Endothelial cell of umbilical vein (primary cell): ENCODE data around the gene TPMT. TPM values are rescaled to one million over a fixed set of nuclear protein-coding genes. Genes with fewer than 3 reads are reported as not detected.

Experiments used
- BruUV-seq: library from RNA; stranded (reverse); fragments of 400-500 nt; replicated peaks from 2 replicates; lab custom pipeline; 2021; lab: Mats Ljungman, UMichigan
- CTCF ChIA-PET: fragments of 300-600, 350-600 bp; sonication (Branson Sonifier 250); formaldehyde crosslinking; loops from one replicate; lab custom pipeline; 2021; ENCODE audit warnings: antibody characterized with exemption, inconsistent platforms; lab: Charles Lee
- POLR2A ChIA-PET: fragments of 300-600, 350-600 bp; sonication (Branson Sonifier 250); formaldehyde crosslinking; loops from one replicate; lab custom pipeline; 2021; ENCODE audit warnings: antibody characterized with exemption, inconsistent platforms; lab: Charles Lee
- DNase-seq: peaks from one replicate; pipeline ENCODE4 v3.0.0-alpha.2; 2011; ENCODE audit warnings: low read depth, low spot score
- FAIRE-seq: peaks from 2 replicates; lab custom pipeline; 2011; peaks lifted over from hg19 to GRCh38; lab: Jason Lieb, UNC
- H2AFZ ChIP-seq: 2 replicates; pipeline ENCODE4 v1.6.0; 2012; ENCODE audit warnings: low read depth, low read length, control low read depth, inconsistent platforms
- H3K27ac ChIP-seq: 2 replicates; pipeline ENCODE4 v1.5.1; 2011; ENCODE audit warnings: low read depth, mild to moderate bottlenecking, control low read depth, low read length, moderate library complexity; ENCODE audit not compliant: insufficient read depth
- H3K27me3 ChIP-seq, 2 experiments: 2 replicates each; pipeline versions ENCODE4 v1.6.0 to v1.6.1; 2011; ENCODE audit warnings: low read length in 2 of 2, mixed read lengths in 1 of 2; ENCODE audit not compliant: control insufficient read depth in 2 of 2, insufficient read depth in 2 of 2
- H3K36me3 ChIP-seq, 2 experiments: 2 replicates in 1 of 2; 3 replicates in 1 of 2; pipeline ENCODE4 v1.5.1; 2011; ENCODE audit warnings: low read length in 2 of 2, mild to moderate bottlenecking in 1 of 2, moderate library complexity in 1 of 2; ENCODE audit not compliant: control insufficient read depth in 2 of 2, insufficient read depth in 2 of 2; ENCODE audit errors: extremely low read depth in 1 of 2
- H3K4me1 ChIP-seq: 3 replicates; pipeline ENCODE4 v1.5.1; 2011; ENCODE audit warnings: mild to moderate bottlenecking, low read length; ENCODE audit not compliant: control insufficient read depth, insufficient read depth; ENCODE audit errors: extremely low read depth
- H3K4me2 ChIP-seq: 2 replicates; pipeline ENCODE4 v1.6.1; 2011; ENCODE audit warnings: low read length, control low read depth, mixed read lengths; ENCODE audit not compliant: insufficient read depth
- H3K4me3 ChIP-seq, 3 experiments: fragments of 200-600 bp in 1 of 3; sonication (generic), shearing (Covaris generic) in 1 of 3; replicated peaks in 1 of 3; 2 replicates each; pipeline ENCODE4 v1.5.1; 2011 to 2016; ENCODE audit warnings: control low read depth in 3 of 3, low read length in 3 of 3, mild to moderate bottlenecking in 2 of 3, inconsistent platforms in 1 of 3, low read depth in 1 of 3, moderate library complexity in 1 of 3; ENCODE audit not compliant: insufficient read depth in 1 of 3
- H3K79me2 ChIP-seq: 2 replicates; pipeline ENCODE4 v1.6.0; 2012; ENCODE audit warnings: low read length, inconsistent platforms; ENCODE audit not compliant: control insufficient read depth, insufficient read depth
- H3K9ac ChIP-seq: replicated peaks from 2 replicates; pipeline ENCODE3; 2011; ENCODE audit warnings: low read length, control low read depth; ENCODE audit not compliant: insufficient read depth; ENCODE audit errors: extremely low read depth
- H3K9me1 ChIP-seq: replicated peaks from 3 replicates; pipeline ENCODE4 v1.6.0; 2011; ENCODE audit warnings: mild to moderate bottlenecking, low read length; ENCODE audit not compliant: control insufficient read depth, insufficient read depth; ENCODE audit errors: extremely low read depth
- H3K9me3 ChIP-seq: replicated peaks from 2 replicates; pipeline ENCODE4 v1.5.1; 2012; ENCODE audit warnings: low read length, inconsistent platforms; ENCODE audit not compliant: control insufficient read depth, insufficient read depth
- H4K20me1 ChIP-seq: replicated peaks from 2 replicates; pipeline ENCODE3; 2011; ENCODE audit warnings: mild to moderate bottlenecking, low read length; ENCODE audit not compliant: control insufficient read depth, insufficient read depth; ENCODE audit errors: extremely low read depth
- EZH2 ChIP-seq: IDR thresholded peaks from 2 replicates; pipeline ENCODE4 v1.6.1; 2012; ENCODE audit warnings: borderline replicate concordance, low read depth, mild to moderate bottlenecking, moderate library complexity, low read length, inconsistent platforms; ENCODE audit not compliant: severe bottlenecking
- FOS ChIP-seq: IDR thresholded peaks from 2 replicates; pipeline ENCODE4 v1.6.1; 2011; ENCODE audit warnings: mild to moderate bottlenecking, low read length, moderate library complexity, borderline replicate concordance; ENCODE audit not compliant: insufficient read depth
- GATA2 ChIP-seq: IDR thresholded peaks from 2 replicates; pipeline ENCODE4 v1.7.0; 2011; ENCODE audit warnings: low read depth, mild to moderate bottlenecking, moderate library complexity, mixed read lengths, low read length; ENCODE audit not compliant: insufficient read length, insufficient read depth
- JUN ChIP-seq: IDR thresholded peaks from 2 replicates; pipeline ENCODE4 v1.6.1; 2011; ENCODE audit warnings: borderline replicate concordance, low read depth; ENCODE audit not compliant: insufficient read length, insufficient read depth
- MYC ChIP-seq: IDR thresholded peaks from one replicate; pipeline ENCODE4 v1.6.1; 2011; ENCODE audit warnings: mild to moderate bottlenecking, low read depth, low read length
- POLR2A ChIP-seq: IDR thresholded peaks from 2 replicates; pipeline ENCODE4 v1.6.1; 2012; ENCODE audit warnings: low read depth, mild to moderate bottlenecking, control low read depth, low read length
- POLR2AphosphoS5 ChIP-seq: IDR thresholded peaks from 2 replicates; pipeline ENCODE4 v1.6.1; 2012; ENCODE audit warnings: low read depth, mild to moderate bottlenecking, control low read depth, low read length, moderate library complexity; ENCODE audit not compliant: insufficient read depth
- dilution Hi-C: fragments of 300-500 bp; cut with MboI; formaldehyde crosslinking; loops from one replicate; pipeline ENCODE4 v1.15.0; 2019; ENCODE audit warnings: low sequenced_read_pairs; ENCODE audit not compliant: extremely low pct_ligation_motif_present
- intact Hi-C: fragments of 100-400 bp; cut with micrococcal nuclease; formaldehyde crosslinking; loops from one replicate; pipeline ENCODE4 v1.10.0; 2022
- polyA plus RNA-seq, 4 experiments: library from polyadenylated mRNA; depleted of rRNA in 3 of 4; stranded (reverse) in 3 of 4; unstranded in 1 of 4; fragments of >200 nt; gene quantifications; 2 replicates each; pipeline versions ENCODE4 v1.2.1 to v1.2.3, GENCODE V29; 2011 to 2012; ENCODE audit warnings: missing spikeins in 1 of 4
- total RNA-seq: library from RNA; stranded (reverse); gene quantifications from 2 replicates; pipeline ENCODE4 v1.2.3, GENCODE V29; 2021
- TF ChIP-seq, protein P1 (sequence below), 2 donors: IDR thresholded peaks; 1 replicate in 1 of 2; 2 replicates in 1 of 2; pipeline ENCODE4 v1.5.1; 2011; ENCODE audit warnings: low read length in 2 of 2, mild to moderate bottlenecking in 2 of 2, moderate library complexity in 2 of 2, control low read depth in 1 of 2, inconsistent platforms in 1 of 2, low read depth in 1 of 2; ENCODE audit not compliant: insufficient read depth in 1 of 2; ENCODE audit errors: extremely low read depth in 1 of 2
- TF ChIP-seq, protein P2 (sequence below): IDR thresholded peaks from 2 replicates; pipeline ENCODE4 v1.6.1; 2011; ENCODE audit not compliant: insufficient read depth, insufficient read length

TPMT gene
- total and polyA plus RNA-seq, 2 donors (not counting 3 experiments of a cell fraction or from before 2014, with no cell fraction given): 6.5 to 11.1 TPM

DNA sequence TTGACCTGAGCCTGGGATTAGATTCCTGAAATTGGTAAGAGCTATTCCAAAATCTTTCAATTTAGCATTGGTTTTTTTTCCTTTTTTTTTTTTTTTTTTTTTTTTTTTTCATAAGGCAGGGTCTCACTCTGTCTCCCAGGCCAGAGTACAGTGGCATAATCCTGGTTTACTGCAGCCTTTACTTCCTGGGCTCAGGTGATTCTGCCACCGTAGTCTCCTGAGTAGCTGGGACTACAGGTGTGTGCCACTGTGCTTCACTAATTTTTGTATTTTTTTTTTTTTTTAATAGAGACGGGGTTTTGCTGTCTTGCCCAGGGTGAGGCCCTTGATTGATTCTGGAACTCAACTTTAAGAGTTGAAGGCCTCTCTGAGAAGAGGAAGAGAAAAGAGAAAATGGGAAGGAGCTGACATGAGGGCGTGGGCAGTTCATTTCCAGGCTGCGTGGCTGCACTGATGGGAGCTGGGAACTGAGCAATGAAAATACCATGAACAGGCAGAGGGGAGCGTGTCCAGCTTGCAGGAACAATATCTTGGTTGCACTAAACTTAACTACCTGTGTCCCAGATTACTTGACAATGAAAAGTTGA is 25.0 kb upstream of the TPMT start:
- Histone ChIP-seq H3K27ac (no peak overlapping the region), H3K36me3 (no peaks in the 10 kb centered on the region), H3K9me1 (no peaks in the 10 kb centered on the region), H3K9me3 (no peaks in the 10 kb centered on the region), H2AFZ (no peak overlapping the region), H3K4me3 (no peak overlapping the region), H3K4me1 (no peaks in the 10 kb centered on the region), H4K20me1 (no peaks in the 10 kb centered on the region), H3K79me2 (no peaks in the 10 kb centered on the region), H3K4me2 (no peak overlapping the region), H3K27me3 (no peaks in the 10 kb centered on the region), H3K9ac (no peak overlapping the region)
- intact Hi-C loops (no loop called here), dilution Hi-C loops (no loop called here)
- ChIA-PET POLR2A (no interaction called here), CTCF (interaction anchor here (1.0 kb wide), 1 partner anchor 39 kb away, joined by 4 read pairs; no protein-coding TSS in a partner anchor)
- no TSS peak for BruUV-seq
- FAIRE-seq (no peak), DNase-seq (no peak)
- no peak for TF ChIP-seq EZH2
- TF ChIP-seq, protein P1, sequence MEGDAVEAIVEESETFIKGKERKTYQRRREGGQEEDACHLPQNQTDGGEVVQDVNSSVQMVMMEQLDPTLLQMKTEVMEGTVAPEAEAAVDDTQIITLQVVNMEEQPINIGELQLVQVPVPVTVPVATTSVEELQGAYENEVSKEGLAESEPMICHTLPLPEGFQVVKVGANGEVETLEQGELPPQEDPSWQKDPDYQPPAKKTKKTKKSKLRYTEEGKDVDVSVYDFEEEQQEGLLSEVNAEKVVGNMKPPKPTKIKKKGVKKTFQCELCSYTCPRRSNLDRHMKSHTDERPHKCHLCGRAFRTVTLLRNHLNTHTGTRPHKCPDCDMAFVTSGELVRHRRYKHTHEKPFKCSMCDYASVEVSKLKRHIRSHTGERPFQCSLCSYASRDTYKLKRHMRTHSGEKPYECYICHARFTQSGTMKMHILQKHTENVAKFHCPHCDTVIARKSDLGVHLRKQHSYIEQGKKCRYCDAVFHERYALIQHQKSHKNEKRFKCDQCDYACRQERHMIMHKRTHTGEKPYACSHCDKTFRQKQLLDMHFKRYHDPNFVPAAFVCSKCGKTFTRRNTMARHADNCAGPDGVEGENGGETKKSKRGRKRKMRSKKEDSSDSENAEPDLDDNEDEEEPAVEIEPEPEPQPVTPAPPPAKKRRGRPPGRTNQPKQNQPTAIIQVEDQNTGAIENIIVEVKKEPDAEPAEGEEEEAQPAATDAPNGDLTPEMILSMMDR (IDR thresholded peaks at IDR 0.05; ENCODE audit: extremely low read depth in 1 of 2, insufficient read depth in 1 of 2, low read depth in 1 of 2, low read length in 2 of 2): no peak
- TF ChIP-seq MYC: no peak
- no peak for TF ChIP-seq POLR2A
- no peak for TF ChIP-seq FOS
- no peak for TF ChIP-seq JUN
- TF ChIP-seq POLR2AphosphoS5: no peak
- TF ChIP-seq, protein P2, sequence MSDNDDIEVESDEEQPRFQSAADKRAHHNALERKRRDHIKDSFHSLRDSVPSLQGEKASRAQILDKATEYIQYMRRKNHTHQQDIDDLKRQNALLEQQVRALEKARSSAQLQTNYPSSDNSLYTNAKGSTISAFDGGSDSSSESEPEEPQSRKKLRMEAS: no peak
- no peak for TF ChIP-seq GATA2
